OCI-LY7 (cell line): ENCODE data around the gene RAB31. TPM values are rescaled to one million over a fixed set of nuclear protein-coding genes. Genes with fewer than 3 reads are reported as not detected.

Source experiments
- BruUV-seq: library from RNA; stranded (reverse); fragments of 400-500 nt; replicated peaks from 2 replicates; lab custom pipeline; 2021; lab: Mats Ljungman, UMichigan
- CTCF ChIA-PET: fragments of 300-600 bp; sonication (Branson Sonifier 250); formaldehyde crosslinking; loops from one replicate; lab custom pipeline; 2022; ENCODE audit warnings: antibody characterized with exemption; ENCODE audit not compliant: unreplicated experiment; lab: Charles Lee
- POLR2A ChIA-PET: fragments of 300-600 bp; sonication (Branson Sonifier 250); formaldehyde crosslinking; loops from one replicate; lab custom pipeline; 2022; ENCODE audit warnings: antibody characterized with exemption; lab: Charles Lee
- DNase-seq: peaks from one replicate; pipeline ENCODE4 v3.0.0-alpha.2; 2015; ENCODE audit warnings: low spot score
- H2AFZ ChIP-seq: fragments of 200-600 bp; sonication (generic), shearing (Covaris generic); 2 replicates; pipeline ENCODE4 v1.6.1; 2014; ENCODE audit warnings: mild to moderate bottlenecking, antibody characterized with exemption, low read length, moderate library complexity
- H3K27ac ChIP-seq: fragments of 200-600 bp; sonication (generic); 2 replicates; pipeline ENCODE4 v1.5.1; 2014; ENCODE audit warnings: mixed run types, low read depth, mild to moderate bottlenecking, moderate library complexity, low read length, inconsistent platforms; ENCODE audit not compliant: poor library complexity, severe bottlenecking
- H3K36me3 ChIP-seq: fragments of 200-600 bp; sonication (generic); 2 replicates; pipeline ENCODE4 v1.6.1; 2014; ENCODE audit warnings: mild to moderate bottlenecking, antibody characterized with exemption, low read length, moderate library complexity, mixed read lengths; ENCODE audit not compliant: insufficient read depth
- H3K4me1 ChIP-seq: fragments of 200-600 bp; sonication (generic); 2 replicates; pipeline ENCODE4 v1.5.1; 2014; ENCODE audit warnings: mild to moderate bottlenecking, low read length; ENCODE audit not compliant: insufficient read depth, poor library complexity, severe bottlenecking
- H3K4me2 ChIP-seq: fragments of 200-600 bp; sonication (generic); 2 replicates; pipeline ENCODE4 v1.6.1; 2014; ENCODE audit warnings: mild to moderate bottlenecking, low read length
- H3K4me3 ChIP-seq: fragments of 200-600 bp; sonication (generic); 2 replicates; pipeline ENCODE4 v1.5.1; 2014; ENCODE audit warnings: mild to moderate bottlenecking, low read depth, low read length; ENCODE audit not compliant: poor library complexity, severe bottlenecking
- H3K79me2 ChIP-seq: fragments of 200-600 bp; sonication (generic); 2 replicates; pipeline ENCODE4 v1.6.1; 2016; ENCODE audit warnings: low read depth, mild to moderate bottlenecking, low read length, moderate library complexity, mixed read lengths; ENCODE audit not compliant: insufficient read depth
- H3K9me2 ChIP-seq: fragments of 200-600 bp; sonication (generic); 2 replicates; pipeline ENCODE4 v1.6.1; 2016; ENCODE audit warnings: mild to moderate bottlenecking, low read length, mixed read lengths; ENCODE audit not compliant: insufficient read depth
- H3K9me3 ChIP-seq: fragments of 200-600 bp; sonication (generic); 2 replicates; pipeline ENCODE4 v1.6.1; 2014; ENCODE audit warnings: mild to moderate bottlenecking, mixed run types, low read length, mixed read lengths
- H4K20me1 ChIP-seq: fragments of 200-600 bp; sonication (generic); 2 replicates; pipeline ENCODE4 v1.6.1; 2014; ENCODE audit warnings: mild to moderate bottlenecking, antibody characterized with exemption, low read length, moderate library complexity, mixed read lengths; ENCODE audit not compliant: insufficient read depth
- CTCF ChIP-seq: fragments of 200-600 bp; sonication (generic); conservative IDR thresholded peaks from 2 replicates; pipeline ENCODE4 v1.5.1; 2014; ENCODE audit warnings: mild to moderate bottlenecking, antibody characterized with exemption, low read length, moderate library complexity, mixed read lengths
- EZH2phosphoT487 ChIP-seq: fragments of 200-600 bp; sonication (generic); IDR thresholded peaks from 2 replicates; pipeline ENCODE4 v1.6.1; 2018; ENCODE audit warnings: low read depth, borderline replicate concordance, mild to moderate bottlenecking, mixed run types, antibody characterized with exemption, low read length, moderate library complexity, mixed read lengths
- intact Hi-C: fragments of 100-400 bp; cut with micrococcal nuclease; formaldehyde crosslinking; loops from one replicate; pipeline ENCODE4 v1.10.0; 2022; ENCODE audit not compliant: unreplicated experiment
- total RNA-seq, 2 experiments: library from RNA; depleted of rRNA in 1 of 2; stranded (reverse); fragments of >200 nt in 1 of 2; shearing (Covaris generic) in 1 of 2; gene quantifications; 2 replicates each; pipeline ENCODE4 v1.2.3, GENCODE V29; 2014 to 2022

The RAB31 gene
- total RNA-seq, 2 experiments from 2014 or later = not detected

GRCh38 chr18:9755615-9756014 lies 47.5 kb downstream of the RAB31 start:
- no peak overlapping the region for H3K4me3 ChIP-seq
- ChIA-PET POLR2A (no interaction called here), CTCF (no interaction called here)
- no peaks in the 10 kb centered on the region for H3K9me2 ChIP-seq
- H4K20me1 ChIP-seq = no peaks in the 10 kb centered on the region
- H3K27ac ChIP-seq = no peak overlapping the region
- no peak for DNase-seq
- no peaks in the 10 kb centered on the region for H3K9me3 ChIP-seq
- no peaks in the 10 kb centered on the region for H3K36me3 ChIP-seq
- H2AFZ ChIP-seq = no peak overlapping the region
- H3K79me2 ChIP-seq = no peaks in the 10 kb centered on the region
- TF ChIP-seq CTCF (no peak), EZH2phosphoT487 (no peak)
- no peaks in the 10 kb centered on the region for H3K4me1 ChIP-seq
- no TSS peak for BruUV-seq
- intact Hi-C loops = no loop called here
- H3K4me2 ChIP-seq = no peak overlapping the region

- Histone ChIP-seq H4K20me1 (no peaks in the 10 kb centered on the region), H3K4me2 (no peak overlapping the region), H3K4me3 (no peak overlapping the region), H3K79me2 (no peaks in the 10 kb centered on the region), H3K9me2 (no peaks in the 10 kb centered on the region), H3K9me3 (no peaks in the 10 kb centered on the region), H3K4me1 (no peaks in the 10 kb centered on the region), H3K36me3 (no peaks in the 10 kb centered on the region), H3K27ac (no peak overlapping the region), H2AFZ (no peak overlapping the region)
- BruUV-seq = no TSS peak
- DNase-seq = no peak
- POLR2A ChIA-PET = no interaction called here
- intact Hi-C loops = no loop called here
- CTCF ChIA-PET = no interaction called here
- no peak for TF ChIP-seq EZH2phosphoT487
Measured at GRCh38 chr18:9756271-9756932, 48.3 kb downstream of the RAB31 start.

DNA sequence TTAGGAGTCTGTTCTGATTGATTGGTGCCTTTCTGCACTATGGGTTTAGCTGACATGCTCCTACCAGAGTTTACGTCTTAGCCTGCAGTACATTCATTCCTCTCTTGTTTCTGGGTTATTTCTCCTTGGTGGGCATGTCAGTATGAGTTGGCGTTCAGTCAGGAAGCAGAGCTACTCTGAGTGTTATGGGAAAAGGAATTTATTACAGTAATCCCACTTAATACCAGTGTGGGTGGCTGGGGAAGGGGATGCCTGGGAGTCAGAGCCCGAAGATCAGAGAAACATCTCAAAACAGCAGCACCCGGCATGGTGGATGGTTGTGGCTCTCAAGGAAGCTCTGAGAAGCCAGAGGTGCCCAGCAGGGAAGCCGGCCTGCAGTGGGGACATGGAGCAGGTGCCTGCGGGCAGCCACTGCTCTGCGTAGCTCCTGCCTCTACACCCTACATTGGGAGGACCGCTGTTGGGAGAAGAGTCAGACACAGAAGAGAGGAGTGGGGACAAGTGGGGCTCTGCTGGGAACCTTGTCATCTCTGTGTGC lies 48.9 kb downstream of the RAB31 start:
- BruUV-seq = no TSS peak
- POLR2A ChIA-PET = no interaction called here
- Histone ChIP-seq H3K4me1 (no peaks in the 10 kb centered on the region), H4K20me1 (no peaks in the 10 kb centered on the region), H3K36me3 (no peaks in the 10 kb centered on the region), H3K4me3 (no peak overlapping the region), H3K27ac (no peak overlapping the region), H2AFZ (no peak overlapping the region), H3K4me2 (no peak overlapping the region), H3K9me2 (no peaks in the 10 kb centered on the region), H3K79me2 (no peaks in the 10 kb centered on the region), H3K9me3 (no peaks in the 10 kb centered on the region)
- no peak for DNase-seq
- TF ChIP-seq CTCF = no peak
- no peak for TF ChIP-seq EZH2phosphoT487
- intact Hi-C loops = no loop called here
- CTCF ChIA-PET = no interaction called here
